ENCODE measurements around the gene MESP2.

MESP2 gene

GRCh38 chr15:89810837-89811236 lies 34.7 kb downstream of the MESP2 start:
- Histone ChIP-seq H3K4me1 (ENCODE audit: control insufficient read depth, insufficient read depth, low read length) (peaks cover 7% of the 10 kb centered on the region; the same call in 1 of the 2 replicates), H3K4me3 (ENCODE audit: low read depth, low read length) (no peak overlapping the region), H3K9me3 (ENCODE audit: control insufficient read depth, insufficient read depth, low read depth, low read length) (peaks cover 3% of the 10 kb centered on the region; the same call in 1 of the 2 replicates), H3K36me3 (ENCODE audit: control insufficient read depth, insufficient read depth, low read length) (no peaks in the 10 kb centered on the region), H3K27ac (ENCODE audit: low read depth, low read length) (no peak overlapping the region), H3K9ac (ENCODE audit: low read length) (no peak overlapping the region), H3K27me3 (ENCODE audit: control insufficient read depth, insufficient read depth, low read length) (peaks cover 34% of the 10 kb centered on the region)

- no peaks in the 10 kb centered on the region; the same call in 1 of the 2 replicates for H3K4me1 ChIP-seq (ENCODE audit: control insufficient read depth, insufficient read depth, low read length)
- H3K27me3 ChIP-seq (ENCODE audit: control insufficient read depth, insufficient read depth, low read length), result peaks cover 46% of the 10 kb centered on the region
- H3K36me3 ChIP-seq (ENCODE audit: control insufficient read depth, insufficient read depth, low read length), result no peaks in the 10 kb centered on the region
- H3K9me3 ChIP-seq (ENCODE audit: control insufficient read depth, insufficient read depth, low read depth, low read length), result peaks cover 6% of the 10 kb centered on the region; the same call in 1 of the 2 replicates
- H3K9ac ChIP-seq (ENCODE audit: low read length), result no peak overlapping the region
- no peak overlapping the region for H3K4me3 ChIP-seq (ENCODE audit: low read depth, low read length)
- no peak overlapping the region for H3K27ac ChIP-seq (ENCODE audit: low read depth, low read length)
Observed at GRCh38 chr15:89812011-89812846, 36.1 kb downstream of the MESP2 start.

GRCh38 chr15:89812847-89813320 lies 36.8 kb downstream of the MESP2 start:
- no peak overlapping the region for H3K4me3 ChIP-seq (ENCODE audit: low read depth, low read length)
- H3K27ac ChIP-seq (ENCODE audit: low read depth, low read length), result no peak overlapping the region
- no peaks in the 10 kb centered on the region for H3K36me3 ChIP-seq (ENCODE audit: control insufficient read depth, insufficient read depth, low read length)
- peaks cover 6% of the 10 kb centered on the region; the same call in 1 of the 2 replicates for H3K9me3 ChIP-seq (ENCODE audit: control insufficient read depth, insufficient read depth, low read depth, low read length)
- H3K27me3 ChIP-seq (ENCODE audit: control insufficient read depth, insufficient read depth, low read length), result peaks cover 46% of the 10 kb centered on the region
- H3K4me1 ChIP-seq (ENCODE audit: control insufficient read depth, insufficient read depth, low read length), result no peaks in the 10 kb centered on the region; the same call in 1 of the 2 replicates
- H3K9ac ChIP-seq (ENCODE audit: low read length), result no peak overlapping the region

GRCh38 chr15:89813381-89814111 lies 37.4 kb downstream of the MESP2 start:
- no peaks in the 10 kb centered on the region for H3K36me3 ChIP-seq (ENCODE audit: control insufficient read depth, insufficient read depth, low read length)
- H3K9ac ChIP-seq (ENCODE audit: low read length), result no peak overlapping the region
- no peaks in the 10 kb centered on the region; the same call in 1 of the 2 replicates for H3K4me1 ChIP-seq (ENCODE audit: control insufficient read depth, insufficient read depth, low read length)
- no peak overlapping the region for H3K27ac ChIP-seq (ENCODE audit: low read depth, low read length)
- peaks cover 46% of the 10 kb centered on the region for H3K27me3 ChIP-seq (ENCODE audit: control insufficient read depth, insufficient read depth, low read length)
- peak overlapping the region; percentile 46 for H3K4me3 ChIP-seq (ENCODE audit: low read depth, low read length)
- H3K9me3 ChIP-seq (ENCODE audit: control insufficient read depth, insufficient read depth, low read depth, low read length), result peaks cover 6% of the 10 kb centered on the region; the same call in 1 of the 2 replicates

GRCh38 chr15:89814112-89814742 lies 38.1 kb downstream of the MESP2 start:
- Histone ChIP-seq H3K9me3 (ENCODE audit: control insufficient read depth, insufficient read depth, low read depth, low read length) (peaks cover 6% of the 10 kb centered on the region; the same call in 1 of the 2 replicates), H3K4me3 (ENCODE audit: low read depth, low read length) (peak overlapping the region; percentile 46), H3K36me3 (ENCODE audit: control insufficient read depth, insufficient read depth, low read length) (no peaks in the 10 kb centered on the region), H3K4me1 (ENCODE audit: control insufficient read depth, insufficient read depth, low read length) (no peaks in the 10 kb centered on the region; the same call in 1 of the 2 replicates), H3K27me3 (ENCODE audit: control insufficient read depth, insufficient read depth, low read length) (peaks cover 46% of the 10 kb centered on the region), H3K27ac (ENCODE audit: low read depth, low read length) (no peak overlapping the region), H3K9ac (ENCODE audit: low read length) (no peak overlapping the region)

- H3K4me3 ChIP-seq (ENCODE audit: low read depth, low read length), result no peak overlapping the region
- peaks cover 46% of the 10 kb centered on the region for H3K27me3 ChIP-seq (ENCODE audit: control insufficient read depth, insufficient read depth, low read length)
- H3K9ac ChIP-seq (ENCODE audit: low read length), result no peak overlapping the region
- H3K27ac ChIP-seq (ENCODE audit: low read depth, low read length), result no peak overlapping the region
- H3K36me3 ChIP-seq (ENCODE audit: control insufficient read depth, insufficient read depth, low read length), result no peaks in the 10 kb centered on the region
- H3K4me1 ChIP-seq (ENCODE audit: control insufficient read depth, insufficient read depth, low read length), result no peaks in the 10 kb centered on the region; the same call in 1 of the 2 replicates
- H3K9me3 ChIP-seq (ENCODE audit: control insufficient read depth, insufficient read depth, low read depth, low read length), result peaks cover 6% of the 10 kb centered on the region; the same call in 1 of the 2 replicates
Observed at GRCh38 chr15:89815769-89816168, 39.6 kb downstream of the MESP2 start.

GRCh38 chr15:89817701-89818280 lies 41.7 kb downstream of the MESP2 start:
- H3K9me3 ChIP-seq (ENCODE audit: control insufficient read depth, insufficient read depth, low read depth, low read length), result peaks cover 6% of the 10 kb centered on the region; the same call in 1 of the 2 replicates
- H3K27ac ChIP-seq (ENCODE audit: low read depth, low read length), result no peak overlapping the region
- H3K27me3 ChIP-seq (ENCODE audit: control insufficient read depth, insufficient read depth, low read length), result peaks cover 42% of the 10 kb centered on the region
- no peak overlapping the region for H3K4me3 ChIP-seq (ENCODE audit: low read depth, low read length)
- no peaks in the 10 kb centered on the region for H3K36me3 ChIP-seq (ENCODE audit: control insufficient read depth, insufficient read depth, low read length)
- H3K9ac ChIP-seq (ENCODE audit: low read length), result no peak overlapping the region
- H3K4me1 ChIP-seq (ENCODE audit: control insufficient read depth, insufficient read depth, low read length), result no peaks in the 10 kb centered on the region; the same call in 1 of the 2 replicates

- peaks cover 6% of the 10 kb centered on the region; the same call in 1 of the 2 replicates for H3K9me3 ChIP-seq (ENCODE audit: control insufficient read depth, insufficient read depth, low read depth, low read length)
- H3K9ac ChIP-seq (ENCODE audit: low read length), result no peak overlapping the region
- H3K36me3 ChIP-seq (ENCODE audit: control insufficient read depth, insufficient read depth, low read length), result no peaks in the 10 kb centered on the region
- H3K4me3 ChIP-seq (ENCODE audit: low read depth, low read length), result no peak overlapping the region
- no peaks in the 10 kb centered on the region; the same call in 1 of the 2 replicates for H3K4me1 ChIP-seq (ENCODE audit: control insufficient read depth, insufficient read depth, low read length)
- H3K27me3 ChIP-seq (ENCODE audit: control insufficient read depth, insufficient read depth, low read length), result peaks cover 37% of the 10 kb centered on the region
- no peak overlapping the region for H3K27ac ChIP-seq (ENCODE audit: low read depth, low read length)
Observed at GRCh38 chr15:89818287-89818686, 42.2 kb downstream of the MESP2 start.

- no peak overlapping the region for H3K4me3 ChIP-seq (ENCODE audit: low read depth, low read length)
- no peaks in the 10 kb centered on the region; the same call in 1 of the 2 replicates for H3K4me1 ChIP-seq (ENCODE audit: control insufficient read depth, insufficient read depth, low read length)
- no peak overlapping the region for H3K27ac ChIP-seq (ENCODE audit: low read depth, low read length)
- H3K27me3 ChIP-seq (ENCODE audit: control insufficient read depth, insufficient read depth, low read length), result peaks cover 11% of the 10 kb centered on the region
- no peaks in the 10 kb centered on the region for H3K36me3 ChIP-seq (ENCODE audit: control insufficient read depth, insufficient read depth, low read length)
- no peak overlapping the region for H3K9ac ChIP-seq (ENCODE audit: low read length)
- peaks cover 2% of the 10 kb centered on the region; the same call in 1 of the 2 replicates for H3K9me3 ChIP-seq (ENCODE audit: control insufficient read depth, insufficient read depth, low read depth, low read length)
Observed at GRCh38 chr15:89820666-89821611, 44.8 kb downstream of the MESP2 start.
